Smooth muscle cell (in vitro differentiated cells): ENCODE results near the gene TEX19. TPM values are rescaled to one million over a fixed set of nuclear protein-coding genes. Genes with fewer than 3 reads are reported as not detected.
"Not testable (repeated sequence)": the region's sequence is repeated elsewhere in the genome, so short reads cannot be mapped to it uniquely, and the experiment has no call there.

Experiments used
- DNase-seq: peaks from one replicate; lab custom pipeline; 2025; ENCODE audit not compliant: unreplicated experiment; lab: John Stamatoyannopoulos, UW
- H2AFZ ChIP-seq: fragments of 200-600 bp; sonication (generic); 2 replicates; pipeline ENCODE4 v1.6.0; 2016; ENCODE audit warnings: antibody characterized with exemption, low read depth, mild to moderate bottlenecking
- H3F3A ChIP-seq: fragments of 200-600 bp; sonication (generic); 2 replicates; pipeline ENCODE4 v1.6.0; 2017; ENCODE audit warnings: antibody characterized with exemption, low read depth
- H3K27ac ChIP-seq: fragments of 200-600 bp; sonication (generic); 2 replicates; pipeline ENCODE4 v1.5.1; 2016; ENCODE audit warnings: low read depth, mild to moderate bottlenecking
- H3K27me3 ChIP-seq: fragments of 200-600 bp; sonication (generic); 2 replicates; pipeline ENCODE4 v1.6.1; 2016; ENCODE audit warnings: low read depth, mild to moderate bottlenecking
- H3K36me3 ChIP-seq: fragments of 200-600 bp; sonication (generic); 2 replicates; pipeline ENCODE4 v1.5.1; 2016; ENCODE audit warnings: low read depth
- H3K4me1 ChIP-seq: fragments of 200-600 bp; sonication (generic); 2 replicates; pipeline ENCODE4 v1.5.1; 2016; ENCODE audit warnings: low read depth
- H3K4me2 ChIP-seq: fragments of 200-600 bp; sonication (generic); 2 replicates; pipeline ENCODE4 v1.6.0; 2016; ENCODE audit warnings: mild to moderate bottlenecking
- H3K4me3 ChIP-seq: fragments of 200-600 bp; sonication (generic); 2 replicates; pipeline ENCODE4 v1.5.1; 2016; ENCODE audit warnings: mild to moderate bottlenecking
- H3K79me2 ChIP-seq: fragments of 200-600 bp; sonication (generic); 2 replicates; pipeline ENCODE4 v1.6.0; 2016; ENCODE audit warnings: low read depth, mild to moderate bottlenecking
- H3K9ac ChIP-seq: fragments of 200-600 bp; sonication (generic); 2 replicates; pipeline ENCODE4 v1.6.0; 2016; ENCODE audit warnings: low read depth
- H3K9me3 ChIP-seq: fragments of 200-600 bp; sonication (generic); replicated peaks from 2 replicates; pipeline ENCODE4 v1.5.1; 2016; ENCODE audit warnings: low read depth
- H4K20me1 ChIP-seq: fragments of 200-600 bp; sonication (generic); 2 replicates; pipeline ENCODE4 v1.6.0; 2016; ENCODE audit warnings: low read depth
- CTCF ChIP-seq: fragments of 200-600 bp; sonication (generic); IDR thresholded peaks from 2 replicates; pipeline ENCODE4 v1.5.1; 2017; ENCODE audit warnings: borderline replicate concordance, mild to moderate bottlenecking, antibody characterized with exemption; ENCODE audit not compliant: insufficient read depth, poor library complexity, severe bottlenecking
- WGBS: methylation state at CpG from one replicate; pipeline ENCODE4 v1.1.7; 2016; ENCODE audit warnings: low lambda C conversion rate; 5-methylcytosine and 5-hydroxymethylcytosine counted together
- polyA plus RNA-seq: library from polyadenylated mRNA; unstranded; fragments of >200 nt; fragmentation: Nextera tagmentation; extraction: Ambion mirVana; gene quantifications from 2 replicates; pipeline ENCODE4 v1.2.1, GENCODE V29; 2016
- total RNA-seq: library from RNA; depleted of rRNA; stranded (reverse); fragments of >200 nt; gene quantifications from 2 replicates; pipeline ENCODE4 v1.2.3, GENCODE V29; 2014

Gene TEX19
- total and polyA plus RNA-seq, 2 experiments from 2014 or later = not detected

GRCh38 chr17:82345151-82345976 lies 13.7 kb upstream of the TEX19 start:
- no peak overlapping the region for H2AFZ ChIP-seq
- H3K4me1 ChIP-seq = no peaks in the 10 kb centered on the region
- H3K79me2 ChIP-seq = no peaks in the 10 kb centered on the region
- H3K27me3 ChIP-seq = no peaks in the 10 kb centered on the region
- WGBS = 85% methylated on average over 42 of the region's 42 CpGs
- no peak overlapping the region for H3K27ac ChIP-seq
- H3K4me2 ChIP-seq = no peak overlapping the region
- H3K4me3 ChIP-seq = no peak overlapping the region
- no peaks in the 10 kb centered on the region for H4K20me1 ChIP-seq
- no peak for TF ChIP-seq CTCF
- no peaks in the 10 kb centered on the region for H3F3A ChIP-seq
- no peaks in the 10 kb centered on the region for H3K36me3 ChIP-seq
- no peak for DNase-seq
- no peaks in the 10 kb centered on the region for H3K9me3 ChIP-seq
- H3K9ac ChIP-seq = no peak overlapping the region

- TF ChIP-seq CTCF = no peak
- no peaks in the 10 kb centered on the region for H3K9me3 ChIP-seq
- no peak overlapping the region for H3K4me2 ChIP-seq
- H3K4me1 ChIP-seq = no peaks in the 10 kb centered on the region
- H3F3A ChIP-seq = no peaks in the 10 kb centered on the region
- no peak overlapping the region for H3K27ac ChIP-seq
- no peaks in the 10 kb centered on the region for H4K20me1 ChIP-seq
- WGBS = 93% methylated on average over 28 of the region's 28 CpGs
- no peak for DNase-seq
- no peaks in the 10 kb centered on the region for H3K36me3 ChIP-seq
- no peak overlapping the region for H3K4me3 ChIP-seq
- H3K27me3 ChIP-seq = no peaks in the 10 kb centered on the region
- no peak overlapping the region for H3K9ac ChIP-seq
- H2AFZ ChIP-seq = no peak overlapping the region
- no peaks in the 10 kb centered on the region for H3K79me2 ChIP-seq
These were observed 12.4 kb upstream of the TEX19 start for GRCh38 chr17:82346342-82347300.

DNA sequence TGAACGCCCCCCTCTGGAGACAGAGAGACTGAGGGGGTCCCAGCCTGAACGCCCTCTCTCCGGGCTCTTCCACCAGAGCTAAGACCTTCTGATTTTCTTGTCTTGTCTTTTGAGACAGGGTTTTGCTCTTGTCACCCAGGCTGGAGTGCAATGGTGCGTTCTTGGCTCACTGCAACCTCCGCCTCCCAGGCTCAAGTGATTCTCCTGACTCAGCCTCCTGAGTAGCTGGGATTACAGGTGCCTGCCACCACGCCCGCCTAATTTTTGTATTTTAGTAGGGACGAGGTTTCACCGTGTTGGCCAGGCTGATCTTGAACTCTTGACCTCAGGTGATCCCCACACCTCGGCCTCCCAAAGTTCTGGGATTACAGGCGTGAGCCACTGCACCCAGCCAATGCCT lies 11.1 kb upstream of the TEX19 start:
- H3K4me1 ChIP-seq, H3K9me3 ChIP-seq, H4K20me1 ChIP-seq, H3K27ac ChIP-seq, H3K36me3 ChIP-seq, H3K4me3 ChIP-seq, H2AFZ ChIP-seq, H3K9ac ChIP-seq, DNase-seq, H3F3A ChIP-seq, H3K27me3 ChIP-seq, H3K4me2 ChIP-seq, H3K79me2 ChIP-seq: not testable (repeated sequence)
- WGBS = 91% methylated on average over 11 of the region's 11 CpGs

GRCh38 chr17:82348434-82348833 lies 10.6 kb upstream of the TEX19 start:
- 89% methylated on average over 9 of the region's 9 CpGs for WGBS
- H3K4me2 ChIP-seq = no peak overlapping the region
- no peaks in the 10 kb centered on the region for H3F3A ChIP-seq
- H2AFZ ChIP-seq = no peak overlapping the region
- no peaks in the 10 kb centered on the region for H3K27me3 ChIP-seq
- no peak for DNase-seq
- no peak overlapping the region for H3K27ac ChIP-seq
- H3K4me3 ChIP-seq = no peak overlapping the region
- no peak for TF ChIP-seq CTCF
- H4K20me1 ChIP-seq = no peaks in the 10 kb centered on the region
- no peak overlapping the region for H3K9ac ChIP-seq
- no peaks in the 10 kb centered on the region for H3K79me2 ChIP-seq
- no peaks in the 10 kb centered on the region for H3K9me3 ChIP-seq
- H3K36me3 ChIP-seq = no peaks in the 10 kb centered on the region
- no peaks in the 10 kb centered on the region for H3K4me1 ChIP-seq
